Astrocyte (in vitro differentiated cells and primary cell): ENCODE data around the gene ELMOD3. TPM values are rescaled to one million over a fixed set of nuclear protein-coding genes. Genes with fewer than 3 reads are reported as not detected.
"Not testable (repeated sequence)": the region's sequence is repeated elsewhere in the genome, so short reads cannot be mapped to it uniquely, and the experiment has no call there.

ENCODE experiments used
- DNase-seq: peaks from one replicate; pipeline ENCODE4 v3.0.0-alpha.2; 2010; ENCODE audit warnings: low read depth
- FAIRE-seq: peaks from 2 replicates; lab custom pipeline; 2011; peaks lifted over from hg19 to GRCh38; lab: Jason Lieb, UNC
- H2AFZ ChIP-seq: 2 replicates; pipeline ENCODE4 v1.6.0; 2012; ENCODE audit warnings: low read depth, low read length, inconsistent platforms
- H3K27ac ChIP-seq: 2 replicates; pipeline ENCODE4 v1.5.1; 2011; ENCODE audit warnings: low read depth, low read length, inconsistent platforms
- H3K27me3 ChIP-seq: 2 replicates; pipeline ENCODE4 v1.6.0; 2011; ENCODE audit warnings: low read length, inconsistent platforms; ENCODE audit not compliant: insufficient read depth
- H3K36me3 ChIP-seq: 2 replicates; pipeline ENCODE4 v1.5.1; 2011; ENCODE audit warnings: low read length, inconsistent platforms; ENCODE audit not compliant: insufficient read depth
- H3K4me1 ChIP-seq: 2 replicates; pipeline ENCODE4 v1.5.1; 2011; ENCODE audit warnings: low read length, inconsistent platforms; ENCODE audit not compliant: insufficient read depth
- H3K4me2 ChIP-seq: 2 replicates; pipeline ENCODE4 v1.6.0; 2012; ENCODE audit warnings: low read length, inconsistent platforms
- H3K4me3 ChIP-seq: 2 replicates; pipeline ENCODE4 v1.5.1; 2011; ENCODE audit warnings: low read depth, mild to moderate bottlenecking, low read length, inconsistent platforms; ENCODE audit not compliant: insufficient read depth
- H3K79me2 ChIP-seq: 2 replicates; pipeline ENCODE4 v1.6.0; 2012; ENCODE audit warnings: mild to moderate bottlenecking, low read length, inconsistent platforms; ENCODE audit not compliant: insufficient read depth
- H3K9ac ChIP-seq: 2 replicates; pipeline ENCODE4 v1.6.0; 2012; ENCODE audit warnings: mild to moderate bottlenecking, low read length, inconsistent platforms
- H3K9me3 ChIP-seq: 2 replicates; pipeline ENCODE4 v1.5.1; 2012; ENCODE audit warnings: low read depth, mild to moderate bottlenecking, low read length, inconsistent platforms; ENCODE audit not compliant: insufficient read depth
- H4K20me1 ChIP-seq: 2 replicates; pipeline ENCODE4 v1.6.0; 2012; ENCODE audit warnings: low read length, inconsistent platforms; ENCODE audit not compliant: insufficient read depth
- H3K27ac Mint-ChIP-seq: one replicate; pipeline ENCODE4 v1.8.0; 2021; ENCODE audit warnings: mild to moderate bottlenecking, mixed read lengths; ENCODE audit not compliant: unreplicated experiment
- H3K27me3 Mint-ChIP-seq: one replicate; pipeline ENCODE4 v1.8.0; 2021; ENCODE audit warnings: low read depth, mixed read lengths; ENCODE audit not compliant: unreplicated experiment
- H3K36me3 Mint-ChIP-seq: one replicate; pipeline ENCODE4 v1.8.0; 2021; ENCODE audit warnings: low read depth, mixed read lengths; ENCODE audit not compliant: unreplicated experiment
- H3K4me1 Mint-ChIP-seq: one replicate; pipeline ENCODE4 v1.8.0; 2021; ENCODE audit warnings: low read depth, mixed read lengths; ENCODE audit not compliant: unreplicated experiment
- H3K4me3 Mint-ChIP-seq: one replicate; pipeline ENCODE4 v1.8.0; 2021; ENCODE audit warnings: mild to moderate bottlenecking, moderate library complexity, mixed read lengths; ENCODE audit not compliant: unreplicated experiment
- H3K9me3 Mint-ChIP-seq: one replicate; pipeline ENCODE4 v1.8.0; 2021; ENCODE audit warnings: mild to moderate bottlenecking, mixed read lengths; ENCODE audit not compliant: unreplicated experiment
- EZH2 ChIP-seq: IDR thresholded peaks from 2 replicates; pipeline ENCODE4 v1.6.1; 2012; ENCODE audit warnings: mild to moderate bottlenecking, low read length, inconsistent platforms; ENCODE audit not compliant: insufficient read depth
- total RNA-seq: library from RNA; stranded (reverse); gene quantifications from 2 replicates; pipeline ENCODE4 v1.2.1, GENCODE V29; 2021
- TF ChIP-seq, protein P1 (sequence below): IDR thresholded peaks from 2 replicates; pipeline ENCODE4 v1.5.1; 2011; ENCODE audit warnings: low read depth, mild to moderate bottlenecking, inconsistent platforms, low read length, moderate library complexity; ENCODE audit not compliant: insufficient read depth

ELMOD3 gene
- total RNA-seq, 1 donor from 2014 or later = 11.7 TPM

DNA sequence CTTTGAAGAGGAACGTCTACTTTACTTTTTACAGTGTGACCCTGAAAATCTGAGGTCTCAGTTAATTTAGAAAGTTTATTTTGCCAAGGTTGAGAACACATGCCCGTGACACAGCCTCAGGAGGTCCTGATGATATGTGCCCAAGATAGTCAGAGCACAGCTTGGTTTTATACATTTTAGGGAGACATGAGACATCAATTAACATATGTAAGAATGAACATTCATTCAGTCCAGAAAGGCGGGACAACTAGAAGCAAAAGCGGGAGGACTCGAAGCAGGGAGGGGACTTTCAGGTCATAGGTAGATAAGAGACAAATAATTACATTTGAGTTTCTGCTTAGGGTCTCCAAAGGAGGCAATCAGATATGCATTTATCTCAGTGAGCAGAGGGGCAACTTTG, 23.7 kb downstream of the ELMOD3 start:
- H3K4me2 ChIP-seq = no peak overlapping the region
- H2AFZ ChIP-seq = no peak overlapping the region
- H3K27ac ChIP-seq = no peak overlapping the region
- peaks cover 2% of the 10 kb centered on the region for H3K4me1 Mint-ChIP-seq
- no peak for DNase-seq
- H3K79me2 ChIP-seq = no peaks in the 10 kb centered on the region
- H3K9ac ChIP-seq = no peak overlapping the region
- no peak overlapping the region for H3K27ac Mint-ChIP-seq
- H3K36me3 Mint-ChIP-seq = peaks cover 44% of the 10 kb centered on the region
- H4K20me1 ChIP-seq = no peaks in the 10 kb centered on the region
- no peak for TF ChIP-seq EZH2
- TF ChIP-seq, protein P1, sequence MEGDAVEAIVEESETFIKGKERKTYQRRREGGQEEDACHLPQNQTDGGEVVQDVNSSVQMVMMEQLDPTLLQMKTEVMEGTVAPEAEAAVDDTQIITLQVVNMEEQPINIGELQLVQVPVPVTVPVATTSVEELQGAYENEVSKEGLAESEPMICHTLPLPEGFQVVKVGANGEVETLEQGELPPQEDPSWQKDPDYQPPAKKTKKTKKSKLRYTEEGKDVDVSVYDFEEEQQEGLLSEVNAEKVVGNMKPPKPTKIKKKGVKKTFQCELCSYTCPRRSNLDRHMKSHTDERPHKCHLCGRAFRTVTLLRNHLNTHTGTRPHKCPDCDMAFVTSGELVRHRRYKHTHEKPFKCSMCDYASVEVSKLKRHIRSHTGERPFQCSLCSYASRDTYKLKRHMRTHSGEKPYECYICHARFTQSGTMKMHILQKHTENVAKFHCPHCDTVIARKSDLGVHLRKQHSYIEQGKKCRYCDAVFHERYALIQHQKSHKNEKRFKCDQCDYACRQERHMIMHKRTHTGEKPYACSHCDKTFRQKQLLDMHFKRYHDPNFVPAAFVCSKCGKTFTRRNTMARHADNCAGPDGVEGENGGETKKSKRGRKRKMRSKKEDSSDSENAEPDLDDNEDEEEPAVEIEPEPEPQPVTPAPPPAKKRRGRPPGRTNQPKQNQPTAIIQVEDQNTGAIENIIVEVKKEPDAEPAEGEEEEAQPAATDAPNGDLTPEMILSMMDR = no peak
- peaks cover 15% of the 10 kb centered on the region for H3K36me3 ChIP-seq
- FAIRE-seq = no peak
- H3K9me3 Mint-ChIP-seq = peaks cover 15% of the 10 kb centered on the region
- no peaks in the 10 kb centered on the region for H3K27me3 Mint-ChIP-seq
- H3K4me1 ChIP-seq = no peaks in the 10 kb centered on the region
- no peaks in the 10 kb centered on the region for H3K27me3 ChIP-seq
- H3K4me3 Mint-ChIP-seq = no peak overlapping the region
- no peak overlapping the region for H3K4me3 ChIP-seq
- H3K9me3 ChIP-seq = no peaks in the 10 kb centered on the region

DNA sequence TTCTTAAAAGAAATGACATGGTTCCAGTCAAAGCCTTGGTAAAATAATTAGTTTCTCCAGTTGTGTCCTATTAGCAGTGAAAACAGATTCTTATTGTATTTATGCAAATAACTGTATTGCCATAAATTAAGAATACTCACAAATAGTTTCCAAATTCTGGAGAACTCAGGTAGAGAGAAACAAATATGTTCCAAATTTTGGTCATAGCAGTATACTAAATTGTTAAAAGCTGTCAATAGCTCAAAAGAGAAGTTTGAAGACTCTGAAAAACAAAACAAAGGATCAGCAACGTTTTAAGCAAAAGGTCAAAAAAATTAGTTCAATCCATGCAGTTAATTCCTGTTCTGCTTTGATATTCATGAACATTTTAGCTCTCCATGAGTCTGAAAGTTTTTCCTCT, 25.5 kb downstream of the ELMOD3 start:
- no peak overlapping the region for H3K9ac ChIP-seq
- Mint-ChIP-seq H3K36me3 (peaks cover 43% of the 10 kb centered on the region), H3K4me3 (no peak overlapping the region), H3K27ac (no peak overlapping the region), H3K27me3 (no peaks in the 10 kb centered on the region), H3K4me1 (peaks cover 4% of the 10 kb centered on the region), H3K9me3 (peaks cover 13% of the 10 kb centered on the region)
- TF ChIP-seq EZH2 = no peak
- TF ChIP-seq, protein P1 = no peak
- peaks cover 15% of the 10 kb centered on the region for H3K36me3 ChIP-seq
- H3K9me3 ChIP-seq = no peaks in the 10 kb centered on the region
- no peaks in the 10 kb centered on the region for H3K4me1 ChIP-seq
- H3K4me2 ChIP-seq = no peak overlapping the region
- no peaks in the 10 kb centered on the region for H4K20me1 ChIP-seq
- no peak overlapping the region for H2AFZ ChIP-seq
- FAIRE-seq = no peak
- H3K4me3 ChIP-seq = no peak overlapping the region
- no peak for DNase-seq
- H3K79me2 ChIP-seq = no peaks in the 10 kb centered on the region
- H3K27me3 ChIP-seq = no peaks in the 10 kb centered on the region
- H3K27ac ChIP-seq = no peak overlapping the region

DNA sequence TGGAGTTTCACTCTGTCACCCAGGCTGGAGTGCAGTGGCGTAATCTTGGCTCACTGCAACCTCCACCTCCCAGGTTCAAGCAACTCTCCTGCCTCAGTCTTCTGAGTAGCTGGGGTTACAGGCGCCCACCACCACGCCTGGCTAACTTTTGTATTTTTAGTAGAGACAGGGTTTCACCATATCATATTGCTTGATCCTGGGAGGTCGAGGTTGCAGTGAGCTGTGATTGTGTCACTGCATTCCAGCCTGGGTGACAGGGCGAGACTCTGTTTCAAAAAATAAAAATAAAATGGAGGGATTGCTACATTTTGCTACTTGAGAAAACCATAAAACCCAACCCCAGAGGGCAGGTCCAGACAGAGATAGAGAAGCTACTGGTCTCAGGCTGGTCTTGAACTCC, 28.6 kb downstream of the ELMOD3 start:
- not testable (repeated sequence) for H3K27ac ChIP-seq, H3K4me1 ChIP-seq, H3K27ac Mint-ChIP-seq, H3K9me3 ChIP-seq, H3K36me3 ChIP-seq, H3K4me3 ChIP-seq, FAIRE-seq, DNase-seq, H4K20me1 ChIP-seq, H3K9ac ChIP-seq, H3K4me2 ChIP-seq, H2AFZ ChIP-seq, H3K4me1 Mint-ChIP-seq, H3K79me2 ChIP-seq, H3K4me3 Mint-ChIP-seq, H3K27me3 Mint-ChIP-seq, H3K27me3 ChIP-seq
- Mint-ChIP-seq H3K36me3 (peaks cover 39% of the 10 kb centered on the region), H3K9me3 (peaks cover 10% of the 10 kb centered on the region)
